ENCODE data around the gene AP1B1. TPM values are rescaled to one million over a fixed set of nuclear protein-coding genes. Genes with fewer than 3 reads are reported as not detected.
A peak's percentile ranks its signal among the peaks of the same experiment; 100 is the strongest.

The AP1B1 gene
- total RNA-seq, 1 donor, result 65.6 TPM

GRCh38 chr22:29307596-29308147, 80.7 kb downstream of the AP1B1 start:
- TF ChIP-seq, protein P1, sequence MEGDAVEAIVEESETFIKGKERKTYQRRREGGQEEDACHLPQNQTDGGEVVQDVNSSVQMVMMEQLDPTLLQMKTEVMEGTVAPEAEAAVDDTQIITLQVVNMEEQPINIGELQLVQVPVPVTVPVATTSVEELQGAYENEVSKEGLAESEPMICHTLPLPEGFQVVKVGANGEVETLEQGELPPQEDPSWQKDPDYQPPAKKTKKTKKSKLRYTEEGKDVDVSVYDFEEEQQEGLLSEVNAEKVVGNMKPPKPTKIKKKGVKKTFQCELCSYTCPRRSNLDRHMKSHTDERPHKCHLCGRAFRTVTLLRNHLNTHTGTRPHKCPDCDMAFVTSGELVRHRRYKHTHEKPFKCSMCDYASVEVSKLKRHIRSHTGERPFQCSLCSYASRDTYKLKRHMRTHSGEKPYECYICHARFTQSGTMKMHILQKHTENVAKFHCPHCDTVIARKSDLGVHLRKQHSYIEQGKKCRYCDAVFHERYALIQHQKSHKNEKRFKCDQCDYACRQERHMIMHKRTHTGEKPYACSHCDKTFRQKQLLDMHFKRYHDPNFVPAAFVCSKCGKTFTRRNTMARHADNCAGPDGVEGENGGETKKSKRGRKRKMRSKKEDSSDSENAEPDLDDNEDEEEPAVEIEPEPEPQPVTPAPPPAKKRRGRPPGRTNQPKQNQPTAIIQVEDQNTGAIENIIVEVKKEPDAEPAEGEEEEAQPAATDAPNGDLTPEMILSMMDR (IDR thresholded peaks at IDR 0.05; ENCODE audit: insufficient read depth, low read depth, low read length), result no peak
- no peak for DNase-seq (ENCODE audit: low read depth)
- peak overlapping the region; percentile 81 for H3K4me3 ChIP-seq (ENCODE audit: low read depth, low read length)

DNA sequence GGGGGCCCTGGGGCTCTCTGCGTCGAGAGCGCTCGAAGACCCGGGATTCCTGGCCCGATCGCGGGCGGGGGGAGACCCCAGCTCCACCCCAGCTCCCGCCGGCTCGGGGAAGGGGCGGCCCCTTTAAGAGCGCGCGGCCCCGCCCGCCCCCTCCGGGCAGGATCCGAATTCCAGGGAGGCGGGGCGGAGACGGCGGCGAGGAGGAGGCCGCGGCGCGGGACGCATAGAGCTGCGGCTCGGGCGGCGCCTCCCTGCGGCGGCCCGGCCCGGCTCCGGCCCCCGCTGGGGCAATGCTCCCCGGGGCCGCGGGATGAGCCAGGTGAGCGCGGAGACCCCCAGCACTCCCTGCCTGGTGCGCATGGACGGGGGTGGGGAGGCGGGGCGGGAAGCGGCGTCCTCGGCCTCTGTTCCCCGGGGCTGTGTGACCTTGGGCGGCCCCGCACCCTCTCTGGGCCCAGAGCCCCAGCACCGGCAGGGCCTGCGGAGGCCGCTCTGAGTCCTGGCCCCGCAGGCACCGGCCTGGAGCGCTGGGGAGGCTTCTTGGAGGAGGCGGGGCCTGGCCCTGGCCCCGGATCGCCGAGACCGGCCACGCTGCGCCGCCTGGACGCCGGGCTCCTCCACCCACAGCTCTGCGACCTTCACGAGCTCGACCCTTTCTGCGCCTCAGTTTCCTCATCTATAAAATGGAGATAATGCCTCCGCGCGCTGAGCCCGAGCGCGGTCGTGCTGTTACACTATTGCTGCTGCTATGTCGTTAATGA, 81.4 kb downstream of the AP1B1 start:
- H3K4me3 ChIP-seq (ENCODE audit: low read depth, low read length), result peak overlapping the region; percentile 81
- TF ChIP-seq, protein P1 (IDR thresholded peaks at IDR 0.05; ENCODE audit: insufficient read depth, low read depth, low read length), result no peak
- DNase-seq (ENCODE audit: low read depth), result peak; percentile 78

DNA sequence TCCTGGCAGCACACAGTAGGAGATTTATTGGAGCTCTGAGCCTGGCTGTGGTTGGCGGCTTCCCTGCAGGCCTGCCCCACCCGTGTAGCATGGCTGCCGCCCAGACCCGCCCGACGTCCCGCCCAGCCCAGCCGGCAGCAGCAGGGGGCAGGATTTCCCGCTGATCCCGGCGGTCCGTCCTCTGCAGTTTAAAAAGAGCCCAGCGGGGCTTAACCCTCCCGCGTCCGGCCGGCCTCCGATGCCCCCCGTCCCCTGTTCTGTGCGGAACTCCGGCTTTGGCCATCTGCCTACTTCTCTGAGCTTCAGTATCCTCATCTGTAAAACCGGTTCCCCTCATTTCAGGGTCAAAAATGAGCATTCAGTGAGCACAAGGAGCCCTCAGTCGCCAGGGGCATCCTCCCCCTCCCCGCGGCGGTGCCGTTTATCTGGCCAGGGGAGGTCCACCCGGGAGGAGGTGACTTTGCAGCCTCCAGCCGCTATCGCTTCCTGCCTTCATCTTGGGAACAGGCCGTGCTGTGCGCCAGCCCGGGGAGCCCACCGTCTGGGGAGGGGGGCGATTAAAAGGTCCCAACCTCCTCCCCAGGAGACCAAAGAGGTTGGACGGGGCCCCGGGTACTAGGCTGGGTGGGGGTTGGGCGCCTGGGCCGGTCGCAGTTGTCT, 82.1 kb downstream of the AP1B1 start, which contains the start of gene GAS2L1:
GAS2L1 (plus strand) TSS at position 476 of the 660 bp plus-strand sequence. CDS start 1,456 bp downstream, outside the sequence.
- peak within 1 kb of the TSS; percentile 81 for H3K4me3 ChIP-seq (ENCODE audit: low read depth, low read length)
- TF ChIP-seq, protein P1 (IDR thresholded peaks at IDR 0.05; ENCODE audit: insufficient read depth, low read depth, low read length), result peak; percentile 64
- DNase-seq (ENCODE audit: low read depth), result peak; percentile 78

- peak overlapping the region; percentile 81 for H3K4me3 ChIP-seq (ENCODE audit: low read depth, low read length)
- no peak for DNase-seq (ENCODE audit: low read depth)
- TF ChIP-seq, protein P1 (IDR thresholded peaks at IDR 0.05; ENCODE audit: insufficient read depth, low read depth, low read length), result no peak
Observed at GRCh38 chr22:29305836-29306174, 82.6 kb downstream of the AP1B1 start.

DNA sequence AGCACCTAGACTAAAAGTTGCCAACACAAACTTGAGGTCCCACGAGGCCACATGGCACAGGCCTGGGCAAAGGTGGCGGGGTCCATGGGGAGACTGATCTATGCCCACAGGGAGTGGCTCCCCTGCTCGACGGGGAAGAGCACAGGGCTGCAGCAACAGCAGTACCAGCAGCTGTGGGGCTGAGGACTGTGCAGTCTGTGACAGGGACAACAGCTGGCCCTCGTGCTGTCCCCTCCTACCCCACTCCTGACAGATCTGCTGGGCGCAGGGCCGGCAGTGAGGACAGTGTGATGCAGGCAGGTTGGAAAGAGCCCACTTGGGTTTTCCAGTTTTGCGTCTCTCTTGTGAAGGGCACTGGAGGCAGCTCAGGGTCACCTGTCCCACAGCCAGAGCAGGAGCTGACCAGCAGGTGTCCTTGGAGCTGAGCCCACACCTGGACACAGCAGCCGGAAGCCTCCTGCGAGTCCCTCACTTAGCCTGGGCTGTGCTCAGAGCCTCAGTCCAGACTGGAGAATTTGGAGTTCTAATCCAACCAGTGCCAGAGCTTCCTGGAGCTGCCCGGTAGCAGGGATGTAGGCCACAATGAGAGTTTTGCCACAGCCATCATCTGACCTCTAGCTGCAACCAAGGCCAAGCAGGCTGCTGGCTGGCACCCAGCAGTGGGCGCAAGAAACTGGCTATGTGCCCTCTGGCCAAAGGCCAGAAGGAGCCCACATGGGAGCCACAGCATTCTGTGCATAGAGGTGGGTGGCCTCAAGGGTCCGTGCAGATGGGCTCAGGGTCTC, 85.5 kb downstream of the AP1B1 start:
- TF ChIP-seq, protein P1 (IDR thresholded peaks at IDR 0.05; ENCODE audit: insufficient read depth, low read depth, low read length), result no peak
- DNase-seq (ENCODE audit: low read depth), result no peak
- H3K4me3 ChIP-seq (ENCODE audit: low read depth, low read length), result no peak overlapping the region

GRCh38 chr22:29302402-29302680, 86.0 kb downstream of the AP1B1 start:
- TF ChIP-seq, protein P1 (IDR thresholded peaks at IDR 0.05; ENCODE audit: insufficient read depth, low read depth, low read length), result no peak
- DNase-seq (ENCODE audit: low read depth), result no peak

More at GRCh38 chr22:29302402-29302680, 86.0 kb downstream of the AP1B1 start:
- no peak overlapping the region for H3K4me3 ChIP-seq (ENCODE audit: low read depth, low read length)
